CD4-positive, alpha-beta T cell (primary cell): Measurements from ENCODE around the gene TSHZ1. TPM values are rescaled to one million over a fixed set of nuclear protein-coding genes. Genes with fewer than 3 reads are reported as not detected.
A peak's percentile ranks its signal among the peaks of the same experiment; 100 is the strongest.

Source experiments
- ATAC-seq: fragments of 200-7000 bp; cut with Tn5 transposase; one replicate; pipeline ENCODE4 v1.10.0; 2022; ENCODE audit warnings: mild to moderate bottlenecking; ENCODE audit not compliant: poor library complexity
- CTCF ChIA-PET: fragments of 350-600 bp; sonication (Branson Sonifier 250); formaldehyde crosslinking; loops from one replicate; lab custom pipeline; 2021; ENCODE audit warnings: antibody characterized with exemption, inconsistent platforms; lab: Charles Lee
- POLR2A ChIA-PET: fragments of 350-600 bp; sonication (Branson Sonifier 250); formaldehyde crosslinking; loops from one replicate; lab custom pipeline; 2021; ENCODE audit warnings: antibody characterized with exemption, inconsistent platforms; lab: Charles Lee
- DNase-seq, 14 experiments: peaks; one replicate each; pipeline ENCODE4 v3.0.0-alpha.2; 2013 to 2020; ENCODE audit warnings: mixed read lengths in 2 of 14
- H3K27ac ChIP-seq, 2 donors: one replicate each; pipeline versions ENCODE4 v1.5.1 to v1.7.0; 2013; ENCODE audit warnings: low read length in 2 of 2, low read depth in 1 of 2, mild to moderate bottlenecking in 1 of 2
- H3K27me3 ChIP-seq, 2 experiments: 1 replicate in 1 of 2; 2 replicates in 1 of 2; pipeline versions ENCODE4 v1.6.1 to v1.7.0; 2013; ENCODE audit warnings: low read length in 2 of 2, control low read depth in 1 of 2, mild to moderate bottlenecking in 1 of 2, moderate library complexity in 1 of 2; ENCODE audit not compliant: insufficient read depth in 2 of 2, control insufficient read depth in 1 of 2
- H3K36me3 ChIP-seq: one replicate; pipeline ENCODE4 v1.6.1; 2013; ENCODE audit warnings: low read length, control low read depth; ENCODE audit not compliant: insufficient read depth
- H3K4me1 ChIP-seq: one replicate; pipeline ENCODE4 v1.6.1; 2013; ENCODE audit warnings: low read length, control low read depth; ENCODE audit not compliant: insufficient read depth
- H3K4me3 ChIP-seq: one replicate; pipeline ENCODE4 v1.5.1; 2013; ENCODE audit warnings: mild to moderate bottlenecking, low read length, moderate library complexity
- H3K9me3 ChIP-seq, 2 experiments: 1 replicate in 1 of 2; 2 replicates in 1 of 2; pipeline versions ENCODE4 v1.6.1 to v1.7.0; 2013; ENCODE audit warnings: low read length in 2 of 2, mild to moderate bottlenecking in 2 of 2, control low read depth in 1 of 2, moderate library complexity in 1 of 2; ENCODE audit not compliant: control insufficient read depth in 1 of 2, insufficient read depth in 1 of 2
- H3K27ac Mint-ChIP-seq: one replicate; pipeline ENCODE4 v1.8.0; 2020; ENCODE audit warnings: mixed read lengths
- H3K27me3 Mint-ChIP-seq: one replicate; pipeline ENCODE4 v1.8.0; 2021; ENCODE audit warnings: mixed read lengths
- H3K36me3 Mint-ChIP-seq: one replicate; pipeline ENCODE4 v1.8.0; 2021; ENCODE audit warnings: low read depth, mixed read lengths
- H3K4me1 Mint-ChIP-seq: one replicate; pipeline ENCODE4 v1.8.0; 2021; ENCODE audit warnings: low read depth, mixed read lengths
- H3K4me3 Mint-ChIP-seq: one replicate; pipeline ENCODE4 v1.8.0; 2020; ENCODE audit warnings: mild to moderate bottlenecking, mixed read lengths
- H3K9me3 Mint-ChIP-seq: one replicate; pipeline ENCODE4 v1.8.0; 2020; ENCODE audit warnings: mixed read lengths
- intact Hi-C, 2 experiments: fragments of 100-400 bp; cut with DNase I in 1 of 2; cut with micrococcal nuclease in 1 of 2; formaldehyde crosslinking; loops; one replicate each; pipeline versions ENCODE4 v1.15.1 to v1.9.0; 2023 to 2025; cut with DNase I, micrococcal nuclease
- total RNA-seq, 174 experiments: library from RNA in 2 of 174; stranded (reverse) in 2 of 174; gene quantifications; one replicate each; pipeline ENCODE4 v1.2.3 and lab custom pipeline; 2021 to 2026
- TF ChIP-seq, protein P1 (sequence below): fragments of 200-600 bp; IDR thresholded peaks from one replicate; pipeline ENCODE4 v1.8.0; 2022; ENCODE audit warnings: antibody characterized with exemption, mild to moderate bottlenecking

The TSHZ1 gene
- total RNA-seq, 2 experiments from 2014 or later, result 19.9 to 21.5 TPM

GRCh38 chr18:75221397-75221796, 10.8 kb downstream of the TSHZ1 start:
- Mint-ChIP-seq H3K36me3 (no peaks in the 10 kb centered on the region), H3K4me1 (peaks cover 94% of the 10 kb centered on the region), H3K27me3 (no peaks in the 10 kb centered on the region), H3K27ac (peak overlapping the region; percentile 75), H3K4me3 (no peak overlapping the region), H3K9me3 (no peaks in the 10 kb centered on the region)
- DNase-seq, result no peak
- ChIA-PET CTCF (no interaction called here), POLR2A (interaction anchor here (0.9 to 1.2 kb wide), 3 partner anchors 9 to 12 kb away, joined by 3 to 4 read pairs (median 3); partner anchors contain the start of genes PTGR3 and TSHZ1)
- no peaks in the 10 kb centered on the region for H3K27me3 ChIP-seq
- no peaks in the 10 kb centered on the region for H3K9me3 ChIP-seq
- peaks cover 46% of the 10 kb centered on the region for H3K4me1 ChIP-seq
- TF ChIP-seq, protein P1, sequence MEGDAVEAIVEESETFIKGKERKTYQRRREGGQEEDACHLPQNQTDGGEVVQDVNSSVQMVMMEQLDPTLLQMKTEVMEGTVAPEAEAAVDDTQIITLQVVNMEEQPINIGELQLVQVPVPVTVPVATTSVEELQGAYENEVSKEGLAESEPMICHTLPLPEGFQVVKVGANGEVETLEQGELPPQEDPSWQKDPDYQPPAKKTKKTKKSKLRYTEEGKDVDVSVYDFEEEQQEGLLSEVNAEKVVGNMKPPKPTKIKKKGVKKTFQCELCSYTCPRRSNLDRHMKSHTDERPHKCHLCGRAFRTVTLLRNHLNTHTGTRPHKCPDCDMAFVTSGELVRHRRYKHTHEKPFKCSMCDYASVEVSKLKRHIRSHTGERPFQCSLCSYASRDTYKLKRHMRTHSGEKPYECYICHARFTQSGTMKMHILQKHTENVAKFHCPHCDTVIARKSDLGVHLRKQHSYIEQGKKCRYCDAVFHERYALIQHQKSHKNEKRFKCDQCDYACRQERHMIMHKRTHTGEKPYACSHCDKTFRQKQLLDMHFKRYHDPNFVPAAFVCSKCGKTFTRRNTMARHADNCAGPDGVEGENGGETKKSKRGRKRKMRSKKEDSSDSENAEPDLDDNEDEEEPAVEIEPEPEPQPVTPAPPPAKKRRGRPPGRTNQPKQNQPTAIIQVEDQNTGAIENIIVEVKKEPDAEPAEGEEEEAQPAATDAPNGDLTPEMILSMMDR, result no peak
- H3K4me3 ChIP-seq, result no peak overlapping the region
- intact Hi-C loops, result no loop called here
- no peaks in the 10 kb centered on the region for H3K36me3 ChIP-seq
- no peak overlapping the region for H3K27ac ChIP-seq
- no peak for ATAC-seq

- no peaks in the 10 kb centered on the region for H3K36me3 Mint-ChIP-seq
- ATAC-seq (no peak), DNase-seq (peak in 1 of 14 experiments; percentile 32)
- CTCF ChIA-PET, result interaction anchor here (1.3 kb wide), 1 partner anchor 11 kb away, joined by 3 read pairs; no protein-coding TSS in a partner anchor
- intact Hi-C loops, result no loop called here
- H3K36me3 ChIP-seq, result no peaks in the 10 kb centered on the region
- peak overlapping the region; percentile 75 for H3K27ac Mint-ChIP-seq
- no peak overlapping the region for H3K4me3 ChIP-seq
- no peaks in the 10 kb centered on the region for H3K27me3 ChIP-seq
- H3K9me3 Mint-ChIP-seq, result no peaks in the 10 kb centered on the region
- no peak overlapping the region for H3K27ac ChIP-seq
- no peaks in the 10 kb centered on the region for H3K9me3 ChIP-seq
- H3K4me3 Mint-ChIP-seq, result peak overlapping the region; percentile 58
- POLR2A ChIA-PET, result interaction anchor here (0.9 to 1.2 kb wide), 2 partner anchors 10 to 11 kb away, joined by 3 to 4 read pairs; partner anchors contain the start of gene TSHZ1
- H3K27me3 Mint-ChIP-seq, result no peaks in the 10 kb centered on the region
- peaks cover 94% of the 10 kb centered on the region for H3K4me1 Mint-ChIP-seq
- TF ChIP-seq, protein P1, result no peak
- H3K4me1 ChIP-seq, result peaks cover 46% of the 10 kb centered on the region
Observed at GRCh38 chr18:75221897-75222296, 11.3 kb downstream of the TSHZ1 start.

DNA sequence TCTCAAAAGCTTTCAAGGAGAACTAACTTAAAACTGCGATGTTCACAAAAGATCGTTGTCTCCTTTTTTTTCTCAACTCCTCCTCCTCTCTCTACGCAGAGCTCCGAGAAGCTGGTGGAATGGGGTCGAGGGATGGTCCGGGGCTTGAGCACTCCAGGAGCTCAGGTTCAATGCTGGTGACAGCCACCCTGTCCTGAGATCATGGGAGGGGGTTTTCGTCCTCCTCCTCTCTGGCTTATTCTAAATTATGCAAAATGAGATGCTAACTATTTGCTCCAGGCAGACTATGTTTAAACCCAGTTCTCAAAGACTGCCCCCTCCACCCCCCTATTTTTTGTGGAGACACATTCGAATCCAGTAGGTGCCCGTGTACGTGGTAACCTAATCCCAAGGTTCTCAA, 11.8 kb downstream of the TSHZ1 start:
- Histone ChIP-seq H3K27me3 (no peaks in the 10 kb centered on the region), H3K9me3 (no peaks in the 10 kb centered on the region), H3K4me1 (peaks cover 45% of the 10 kb centered on the region), H3K4me3 (no peak overlapping the region), H3K36me3 (no peaks in the 10 kb centered on the region), H3K27ac (no peak overlapping the region)
- TF ChIP-seq, protein P1, result no peak
- H3K4me3 Mint-ChIP-seq, result peak overlapping the region; percentile 58
- H3K4me1 Mint-ChIP-seq, result peaks cover 94% of the 10 kb centered on the region
- no peaks in the 10 kb centered on the region for H3K36me3 Mint-ChIP-seq
- CTCF ChIA-PET, result interaction anchor here (1.3 kb wide), 1 partner anchor 10 kb away, joined by 3 read pairs; no protein-coding TSS in a partner anchor
- ATAC-seq (no peak), DNase-seq (no peak)
- H3K9me3 Mint-ChIP-seq, result no peaks in the 10 kb centered on the region
- intact Hi-C loops, result no loop called here
- H3K27me3 Mint-ChIP-seq, result no peaks in the 10 kb centered on the region
- peak overlapping the region; percentile 75 for H3K27ac Mint-ChIP-seq
- POLR2A ChIA-PET, result interaction anchor here (0.9 kb wide), 1 partner anchor 12 kb away, joined by 4 read pairs; the partner anchor contains the start of gene TSHZ1
